ENCODE results near the gene ANXA9. TPM values are rescaled to one million over a fixed set of nuclear protein-coding genes. Genes with fewer than 3 reads are reported as not detected.

The ANXA9 gene
- total RNA-seq, 1 experiment from 2014 or later: 2.7 TPM

- intact Hi-C loops (cut with micrococcal nuclease): loop anchor here (5.0 kb wide), 3 partner anchors 371 to 741 kb away; partner anchors contain the start of genes CA14 and ENSA
- BruUV-seq (replicated peaks): no TSS peak
- no peaks in the 10 kb centered on the region for H4K20me1 ChIP-seq (ENCODE audit: insufficient read depth)
- H3K79me2 ChIP-seq (ENCODE audit: insufficient read depth, low read length): no peaks in the 10 kb centered on the region
- ChIA-PET RAD21 (ENCODE audit: low non-redundant PET in 1 of 2, low total read pairs in 2 of 2, uncharacterized antibody in 2 of 2, unreplicated experiment in 2 of 2) (no interaction called here), CTCF (interaction anchor here (1.2 kb wide), 1 partner anchor 534 kb away, joined by 3 read pairs; no protein-coding TSS in a partner anchor), POLR2A (no interaction called here)
- ATAC-seq: no peak
- no peak overlapping the region for H3K9ac ChIP-seq (ENCODE audit: low read length)
- H3K4me2 ChIP-seq (ENCODE audit: low read length): no peak overlapping the region
- H3K4me3 ChIP-seq (replicated peaks in 1 of 2; ENCODE audit: low read depth in 1 of 2, low read length in 2 of 2): no peak overlapping the region
- H3K27ac ChIP-seq (ENCODE audit: low read depth, low read length): no peak overlapping the region
- H3K9me3 ChIP-seq (ENCODE audit: control insufficient read depth in 1 of 2, insufficient read depth in 1 of 2, low read depth in 1 of 2, low read length in 2 of 2): no peaks in the 10 kb centered on the region
- no peaks in the 10 kb centered on the region for H3K27me3 ChIP-seq (ENCODE audit: insufficient read depth, low read length)
- H3K36me3 ChIP-seq (ENCODE audit: control insufficient read depth in 1 of 2, insufficient read depth in 2 of 2, low read length in 2 of 2): no peaks in the 10 kb centered on the region
- TF ChIP-seq ZFX (IDR thresholded peaks at IDR 0.05) (no peak), EZH2phosphoT487 (IDR thresholded peaks at IDR 0.05; ENCODE audit: borderline replicate concordance) (no peak), CTCF (IDR thresholded peaks at IDR 0.05 in 2 of 3, conservative IDR thresholded peaks at IDR 0.05 in 1 of 3; ENCODE audit: borderline replicate concordance in 1 of 3, insufficient read depth in 1 of 3, low read depth in 2 of 3, low read length in 2 of 3) (no peak), ZBTB33 (IDR thresholded peaks at IDR 0.05; ENCODE audit: extremely low read depth, insufficient replicate concordance, low read length) (no peak), CEBPB (IDR thresholded peaks at IDR 0.05; ENCODE audit: low read depth) (no peak), CBX3 (IDR thresholded peaks at IDR 0.05; ENCODE audit: low read depth) (no peak), TCF7L2 (IDR thresholded peaks at IDR 0.05; ENCODE audit: borderline replicate concordance, extremely low read depth, insufficient read depth, insufficient read length) (no peak), EGR1 (IDR thresholded peaks at IDR 0.05; ENCODE audit: low read depth) (no peak), RAD21 (IDR thresholded peaks at IDR 0.05; ENCODE audit: low read depth) (no peak), POLR2AphosphoS5 (IDR thresholded peaks at IDR 0.05; ENCODE audit: low read depth, low read length) (no peak)
- TF ChIP-seq, protein P1, sequence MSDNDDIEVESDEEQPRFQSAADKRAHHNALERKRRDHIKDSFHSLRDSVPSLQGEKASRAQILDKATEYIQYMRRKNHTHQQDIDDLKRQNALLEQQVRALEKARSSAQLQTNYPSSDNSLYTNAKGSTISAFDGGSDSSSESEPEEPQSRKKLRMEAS (IDR thresholded peaks at IDR 0.05): no peak
- no peak overlapping the region for H2AFZ ChIP-seq (ENCODE audit: low read depth, low read length, poor library complexity, severe bottlenecking)
- DNase-seq (ENCODE audit: low read depth, low spot score): no peak
- no peaks in the 10 kb centered on the region for H3K9me2 ChIP-seq (ENCODE audit: insufficient read depth)
- peaks cover 6 to 37% of the 10 kb centered on the region in 2 experiments; a peak in 3 of 4 replicates for H3K4me1 ChIP-seq (ENCODE audit: control insufficient read depth in 1 of 2, insufficient read depth in 2 of 2, low read length in 2 of 2)
Observed at GRCh38 chr1:150997949-150998348, 15.9 kb downstream of the ANXA9 start.
